ENCODE data around the gene CD58. TPM values are rescaled to one million over a fixed set of nuclear protein-coding genes. Genes with fewer than 3 reads are reported as not detected.

The CD58 gene
- total RNA-seq, 1 experiment from 2014 or later: 23.6 TPM

GRCh38 chr1:116540088-116540487 is 30.7 kb downstream of the CD58 start:
- Histone ChIP-seq H3K27ac (peak overlapping the region; percentile 85; the same call in 1 of the 2 replicates), H3K9me3 (ENCODE audit: insufficient read depth, low read depth) (no peaks in the 10 kb centered on the region), H4K20me1 (ENCODE audit: insufficient read depth) (no peaks in the 10 kb centered on the region), H3F3A (ENCODE audit: insufficient read depth, low read depth) (peaks cover 54% of the 10 kb centered on the region), H3K4me2 (no peak overlapping the region), H3K27me3 (ENCODE audit: insufficient read depth, low read depth) (no peaks in the 10 kb centered on the region), H2AFZ (no peak overlapping the region), H3K9me2 (ENCODE audit: insufficient read depth) (no peaks in the 10 kb centered on the region), H3K79me2 (ENCODE audit: low read depth) (peaks cover 25% of the 10 kb centered on the region), H3K36me3 (ENCODE audit: low read depth) (peaks cover 74% of the 10 kb centered on the region), H3K4me3 (no peak overlapping the region), H3K4me1 (replicated peaks; ENCODE audit: insufficient read depth) (peaks cover 47% of the 10 kb centered on the region)
- ChIA-PET POLR2A (ENCODE audit: unreplicated experiment) (no interaction called here), CTCF (no interaction called here)
- no peak for DNase-seq
- no TSS peak for BruUV-seq (replicated peaks)
- TF ChIP-seq CTCF (conservative IDR thresholded peaks at IDR 0.05) (no peak), EZH2 (IDR thresholded peaks at IDR 0.05; ENCODE audit: low read depth) (no peak)
- intact Hi-C loops (cut with micrococcal nuclease; ENCODE audit: unreplicated experiment): no loop called here

GRCh38 chr1:116538544-116538943 is 32.3 kb downstream of the CD58 start:
- H3F3A ChIP-seq (ENCODE audit: insufficient read depth, low read depth): peaks cover 64% of the 10 kb centered on the region
- peak in 1 of 2 experiments; percentile 76 for DNase-seq
- peaks cover 55% of the 10 kb centered on the region for H3K4me1 ChIP-seq (replicated peaks; ENCODE audit: insufficient read depth)
- no peak overlapping the region for H3K4me3 ChIP-seq
- H3K9me3 ChIP-seq (ENCODE audit: insufficient read depth, low read depth): no peaks in the 10 kb centered on the region
- peak overlapping the region; percentile 50; the same call in 1 of the 2 replicates for H3K4me2 ChIP-seq
- H3K9me2 ChIP-seq (ENCODE audit: insufficient read depth): no peaks in the 10 kb centered on the region
- intact Hi-C loops (cut with micrococcal nuclease; ENCODE audit: unreplicated experiment): no loop called here
- BruUV-seq (replicated peaks): no TSS peak
- TF ChIP-seq EZH2 (IDR thresholded peaks at IDR 0.05; ENCODE audit: low read depth) (no peak), CTCF (conservative IDR thresholded peaks at IDR 0.05) (no peak)
- H3K36me3 ChIP-seq (ENCODE audit: low read depth): peaks cover 78% of the 10 kb centered on the region
- peaks cover 30% of the 10 kb centered on the region for H3K79me2 ChIP-seq (ENCODE audit: low read depth)
- H3K27me3 ChIP-seq (ENCODE audit: insufficient read depth, low read depth): no peaks in the 10 kb centered on the region
- ChIA-PET POLR2A (ENCODE audit: unreplicated experiment) (no interaction called here), CTCF (interaction anchor here (0.8 kb wide), 1 partner anchor 400 kb away, joined by 3 read pairs; no protein-coding TSS in a partner anchor)
- H4K20me1 ChIP-seq (ENCODE audit: insufficient read depth): no peaks in the 10 kb centered on the region
- no peak overlapping the region for H2AFZ ChIP-seq
- peak overlapping the region; percentile 85 for H3K27ac ChIP-seq

GRCh38 chr1:116537898-116538297 is 32.9 kb downstream of the CD58 start:
- BruUV-seq (replicated peaks): no TSS peak
- DNase-seq: no peak
- ChIA-PET POLR2A (ENCODE audit: unreplicated experiment) (no interaction called here), CTCF (no interaction called here)
- intact Hi-C loops (cut with micrococcal nuclease; ENCODE audit: unreplicated experiment): loop anchor here (2.0 kb wide), 1 partner anchor 19 kb away; no protein-coding TSS in a partner anchor
- no peaks in the 10 kb centered on the region for H3K9me3 ChIP-seq (ENCODE audit: insufficient read depth, low read depth)
- H3K9me2 ChIP-seq (ENCODE audit: insufficient read depth): no peaks in the 10 kb centered on the region
- H3K4me3 ChIP-seq: no peak overlapping the region
- H4K20me1 ChIP-seq (ENCODE audit: insufficient read depth): no peaks in the 10 kb centered on the region
- H3K27ac ChIP-seq: peak overlapping the region; percentile 85
- peaks cover 67% of the 10 kb centered on the region for H3F3A ChIP-seq (ENCODE audit: insufficient read depth, low read depth)
- peaks cover 55% of the 10 kb centered on the region for H3K4me1 ChIP-seq (replicated peaks; ENCODE audit: insufficient read depth)
- no peaks in the 10 kb centered on the region for H3K27me3 ChIP-seq (ENCODE audit: insufficient read depth, low read depth)
- peaks cover 78% of the 10 kb centered on the region for H3K36me3 ChIP-seq (ENCODE audit: low read depth)
- no peak for TF ChIP-seq CTCF (conservative IDR thresholded peaks at IDR 0.05)
- no peak for TF ChIP-seq EZH2 (IDR thresholded peaks at IDR 0.05; ENCODE audit: low read depth)
- peaks cover 36% of the 10 kb centered on the region for H3K79me2 ChIP-seq (ENCODE audit: low read depth)
- peak overlapping the region; percentile 50 for H3K4me2 ChIP-seq
- no peak overlapping the region for H2AFZ ChIP-seq
